Lung (tissue), 12 donors: ENCODE results near the gene TRAIP. TPM values are rescaled to one million over a fixed set of nuclear protein-coding genes. Genes with fewer than 3 reads are reported as not detected.

Source experiments
- ATAC-seq: fragments of 200-7000 bp; cut with Tn5 transposase; one replicate; pipeline ENCODE4 v1.9.1; 2020; ENCODE audit warnings: moderate number of reproducible peaks; ENCODE audit not compliant: insufficient read depth, low FRiP score
- DNase-seq, 3 donors: peaks; one replicate each; pipeline ENCODE4 v3.0.0-alpha.2; 2013 to 2017
- H3K27ac ChIP-seq, 2 donors: one replicate each; pipeline ENCODE4 v1.5.1; 2013; ENCODE audit warnings: mild to moderate bottlenecking in 2 of 2, moderate library complexity in 2 of 2, control low read depth in 1 of 2, inconsistent platforms in 1 of 2, low read depth in 1 of 2, low read length in 1 of 2
- H3K27me3 ChIP-seq, 3 donors: one replicate each; pipeline ENCODE4 v1.5.1; 2013; ENCODE audit warnings: low read length in 2 of 3; ENCODE audit not compliant: control insufficient read depth in 3 of 3, insufficient read depth in 3 of 3
- H3K36me3 ChIP-seq, 4 donors: one replicate each; pipeline ENCODE4 v1.5.1; 2013; ENCODE audit warnings: low read length in 4 of 4, mild to moderate bottlenecking in 1 of 4, moderate library complexity in 1 of 4; ENCODE audit not compliant: control insufficient read depth in 4 of 4, insufficient read depth in 4 of 4
- H3K4me1 ChIP-seq, 5 donors: one replicate each; pipeline ENCODE4 v1.5.1; 2013; ENCODE audit warnings: low read length in 5 of 5, mild to moderate bottlenecking in 2 of 5, moderate library complexity in 1 of 5; ENCODE audit not compliant: control insufficient read depth in 5 of 5, insufficient read depth in 5 of 5
- H3K4me3 ChIP-seq: one replicate; pipeline ENCODE4 v1.5.1; 2013; ENCODE audit warnings: mild to moderate bottlenecking, control low read depth, moderate library complexity
- H3K9ac ChIP-seq, 2 donors: one replicate each; pipeline ENCODE4 v1.5.1; 2013; ENCODE audit warnings: low read length in 2 of 2, control low read depth in 1 of 2; ENCODE audit not compliant: insufficient read depth in 1 of 2
- H3K9me3 ChIP-seq, 4 donors: one replicate each; pipeline ENCODE4 v1.5.1; 2013; ENCODE audit warnings: low read length in 3 of 4, mild to moderate bottlenecking in 1 of 4, moderate library complexity in 1 of 4; ENCODE audit not compliant: control insufficient read depth in 4 of 4, insufficient read depth in 3 of 4
- WGBS, 2 donors: extraction: QIAGEN DNeasy Blood & Tissue Kit; methylation state at CpG; one replicate each; pipeline ENCODE4 v1.1.7; 2013; 5-methylcytosine and 5-hydroxymethylcytosine counted together
- polyA plus RNA-seq, 2 donors: library from polyadenylated mRNA; stranded (reverse); fragments of 200-250 nt; gene quantifications; one replicate each; pipeline ENCODE4 v1.2.1, GENCODE V29; 2013
- total RNA-seq, 2 donors: library from RNA; depleted of rRNA in 1 of 2; stranded (reverse); fragments of >200 nt in 1 of 2; gene quantifications; one replicate each; pipeline ENCODE4 v1.2.1, GENCODE V29; 2014 to 2021
- TF ChIP-seq, protein P1 (sequence below): IDR thresholded peaks from 2 replicates; pipeline ENCODE4 v1.5.1; 2012; ENCODE audit warnings: mild to moderate bottlenecking; ENCODE audit errors: control extremely low read depth, extremely low read depth
- donor health status: control.
- donor health status: control.
- donor health status: Bipolar disorder and iron deficiency.
- donor health status: healthy.
- donor health status: DM: yes; HTN: yes; CAD: no.

TRAIP gene
- total and polyA plus RNA-seq, 4 donors: 1.8 to 3.2 (median 2.4) TPM

GRCh38 chr3:49806850-49807249, 49.5 kb downstream of the TRAIP start:
- Histone ChIP-seq H3K9ac (no peak overlapping the region), H3K27me3 (no peaks in the 10 kb centered on the region), H3K36me3 (peaks cover 0 to 35% (median 22%) of the 10 kb centered on the region in 4 donors), H3K4me3 (no peak overlapping the region), H3K27ac (peak overlapping the region in 1 of 2 donors; percentile 88), H3K9me3 (no peaks in the 10 kb centered on the region), H3K4me1 (peaks cover 22 to 57% (median 37%) of the 10 kb centered on the region in 5 donors)
- TF ChIP-seq, protein P1, sequence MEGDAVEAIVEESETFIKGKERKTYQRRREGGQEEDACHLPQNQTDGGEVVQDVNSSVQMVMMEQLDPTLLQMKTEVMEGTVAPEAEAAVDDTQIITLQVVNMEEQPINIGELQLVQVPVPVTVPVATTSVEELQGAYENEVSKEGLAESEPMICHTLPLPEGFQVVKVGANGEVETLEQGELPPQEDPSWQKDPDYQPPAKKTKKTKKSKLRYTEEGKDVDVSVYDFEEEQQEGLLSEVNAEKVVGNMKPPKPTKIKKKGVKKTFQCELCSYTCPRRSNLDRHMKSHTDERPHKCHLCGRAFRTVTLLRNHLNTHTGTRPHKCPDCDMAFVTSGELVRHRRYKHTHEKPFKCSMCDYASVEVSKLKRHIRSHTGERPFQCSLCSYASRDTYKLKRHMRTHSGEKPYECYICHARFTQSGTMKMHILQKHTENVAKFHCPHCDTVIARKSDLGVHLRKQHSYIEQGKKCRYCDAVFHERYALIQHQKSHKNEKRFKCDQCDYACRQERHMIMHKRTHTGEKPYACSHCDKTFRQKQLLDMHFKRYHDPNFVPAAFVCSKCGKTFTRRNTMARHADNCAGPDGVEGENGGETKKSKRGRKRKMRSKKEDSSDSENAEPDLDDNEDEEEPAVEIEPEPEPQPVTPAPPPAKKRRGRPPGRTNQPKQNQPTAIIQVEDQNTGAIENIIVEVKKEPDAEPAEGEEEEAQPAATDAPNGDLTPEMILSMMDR: no peak
- no peak for ATAC-seq
- DNase-seq: no peak
- WGBS, 2 donors: 29 to 56% methylated on average over 2 of the region's 2 CpGs

- TF ChIP-seq, protein P1: no peak
- no peaks in the 10 kb centered on the region for H3K27me3 ChIP-seq
- H3K4me1 ChIP-seq: peaks cover 22 to 57% (median 37%) of the 10 kb centered on the region in 5 donors
- peaks cover 0 to 29% (median 16%) of the 10 kb centered on the region in 4 donors for H3K36me3 ChIP-seq
- DNase-seq (peak; percentile 96 to 99 (median 97)), ATAC-seq (no peak)
- WGBS, 2 donors: 19 to 23% methylated on average over 11 of the region's 11 CpGs
- H3K9ac ChIP-seq: peak overlapping the region in 1 of 2 donors; percentile 30
- no peaks in the 10 kb centered on the region for H3K9me3 ChIP-seq
- peak overlapping the region; percentile 69 to 92 for H3K27ac ChIP-seq
- H3K4me3 ChIP-seq: no peak overlapping the region
Measured at GRCh38 chr3:49805897-49806701, 50.3 kb downstream of the TRAIP start.

DNA sequence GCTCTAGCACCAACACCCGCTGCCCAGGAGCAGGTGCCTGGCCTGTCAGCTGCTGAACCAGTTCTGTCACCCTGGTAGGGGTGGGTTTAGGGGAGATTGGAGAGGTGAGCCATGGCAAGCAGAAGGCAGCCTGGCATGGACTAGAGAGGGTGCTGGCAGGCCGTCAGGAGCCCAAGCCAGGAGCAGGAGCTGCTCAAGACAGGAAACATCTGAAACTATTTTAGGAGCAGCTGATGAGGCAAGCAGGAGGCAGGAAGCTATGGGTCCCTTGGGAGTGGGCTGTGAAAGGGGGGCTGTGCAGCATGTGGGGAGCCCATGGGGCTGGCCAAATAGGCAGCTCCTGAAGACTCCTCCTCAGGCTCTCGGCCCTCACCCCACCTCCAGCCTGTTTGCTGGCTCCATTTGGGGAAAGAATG, 51.0 kb downstream of the TRAIP start:
- DNase-seq (peak; percentile 90 to 97 (median 93)), ATAC-seq (no peak)
- Histone ChIP-seq H3K9me3 (no peaks in the 10 kb centered on the region), H3K4me1 (peaks cover 22 to 57% (median 37%) of the 10 kb centered on the region in 5 donors), H3K27ac (peak overlapping the region; percentile 69 to 92), H3K36me3 (peaks cover 0 to 24% (median 10%) of the 10 kb centered on the region in 4 donors), H3K4me3 (no peak overlapping the region), H3K9ac (peak overlapping the region in 1 of 2 donors; percentile 30), H3K27me3 (no peaks in the 10 kb centered on the region)
- 8 to 25% methylated on average over 3 of the region's 3 CpGs for WGBS, 2 donors
- TF ChIP-seq, protein P1: no peak
